Glomerular visceral epithelial cell (primary cell): ENCODE measurements around the gene WDR90.

Experiments used
- DNase-seq: peaks from one replicate; pipeline ENCODE4 v3.0.0-alpha.2; 2016; ENCODE audit errors: extremely low spot score

The WDR90 gene

DNA sequence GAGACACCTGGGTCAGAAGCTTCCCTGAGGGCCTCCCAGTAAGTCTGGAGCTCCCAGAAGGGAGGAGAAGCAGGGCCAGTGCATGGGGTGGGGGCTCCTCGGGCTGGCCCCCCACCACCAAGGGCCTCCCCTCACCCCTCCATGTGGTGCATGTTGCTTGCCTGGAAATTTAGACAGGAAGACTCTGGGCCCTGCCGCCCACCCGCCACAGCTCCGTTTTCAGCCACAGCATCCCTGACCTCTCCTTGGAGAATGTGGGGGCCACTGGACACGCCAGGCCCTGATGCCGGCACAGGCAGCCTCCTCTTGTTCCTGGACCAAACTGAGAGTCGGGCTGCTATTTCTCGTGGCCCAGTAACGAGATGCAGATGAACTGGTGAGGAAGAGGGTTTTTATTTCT is 10.3 kb upstream of the WDR90 start:
- DNase-seq, result no peak

DNA sequence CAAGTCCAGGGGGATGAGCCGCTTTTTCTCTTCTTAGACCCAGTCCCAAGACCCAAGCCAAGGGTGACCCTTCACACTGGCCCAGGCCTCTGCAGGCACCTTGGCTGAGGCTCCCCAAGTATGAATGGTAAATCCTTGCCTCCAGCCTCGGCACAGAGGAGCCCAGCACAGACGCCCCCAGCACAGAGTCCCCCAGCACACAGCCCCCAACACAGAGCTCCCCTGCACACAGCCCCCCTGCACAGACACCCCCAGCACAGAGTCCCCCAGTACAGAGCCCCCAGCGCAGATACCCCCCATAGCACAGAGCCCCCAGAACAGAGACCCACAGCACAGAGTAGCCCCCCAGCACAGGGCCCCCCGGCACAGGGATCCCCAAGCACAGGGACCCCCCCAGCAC is 8.6 kb upstream of the WDR90 start:
- DNase-seq, result no peak

DNA sequence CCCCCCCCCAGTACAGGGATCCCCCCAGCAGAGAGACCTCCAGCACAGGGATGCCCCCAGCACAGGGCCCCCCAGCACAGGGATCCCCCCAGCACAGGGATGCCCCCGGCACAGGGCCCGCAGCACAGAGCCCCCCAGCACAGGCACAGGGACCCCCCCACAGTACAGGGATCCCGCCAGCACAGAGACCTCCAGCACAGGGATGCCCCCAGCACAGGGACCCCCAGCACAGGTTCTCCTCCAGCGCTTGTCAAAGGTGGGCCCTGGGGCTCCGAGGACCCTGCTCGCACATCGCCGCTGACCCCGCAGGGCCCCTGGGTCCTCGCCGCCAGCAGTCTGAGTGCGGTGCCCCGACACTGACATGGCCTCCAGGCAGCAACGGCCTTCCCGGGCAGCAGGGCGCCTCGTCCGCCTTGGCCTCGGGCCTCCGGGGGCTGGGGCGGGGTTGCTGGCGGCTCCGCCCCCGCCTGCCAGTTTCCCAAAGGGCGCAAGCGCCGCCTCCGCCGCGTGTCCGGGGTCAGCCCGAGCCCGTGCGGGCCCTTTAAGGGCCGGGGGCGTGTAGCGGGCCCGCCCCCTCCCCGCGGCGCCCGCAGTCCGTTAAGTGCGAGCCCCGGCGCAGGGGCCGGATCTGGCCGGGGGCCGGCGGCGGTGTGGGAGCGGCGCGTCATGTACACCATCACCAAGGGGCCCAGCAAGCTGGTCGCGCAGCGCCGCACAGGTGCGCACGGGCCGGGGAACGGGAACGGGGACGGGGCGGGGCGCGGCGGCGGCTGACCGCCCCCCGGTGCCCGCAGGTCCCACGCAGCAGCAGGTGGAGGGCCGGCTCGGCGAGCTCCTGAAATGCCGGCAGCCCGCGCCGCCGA is 7.6 kb upstream of the WDR90 start, which contains the start of gene MCRIP2:
MCRIP2 (plus strand) TSS at position 503 of the 863 bp plus-strand sequence; CDS start at position 667, 164 bp downstream.
- DNase-seq, result peak; percentile 75

- DNase-seq, result no peak
Measured at GRCh38 chr16:642189-643049, 6.7 kb upstream of the WDR90 start.

DNA sequence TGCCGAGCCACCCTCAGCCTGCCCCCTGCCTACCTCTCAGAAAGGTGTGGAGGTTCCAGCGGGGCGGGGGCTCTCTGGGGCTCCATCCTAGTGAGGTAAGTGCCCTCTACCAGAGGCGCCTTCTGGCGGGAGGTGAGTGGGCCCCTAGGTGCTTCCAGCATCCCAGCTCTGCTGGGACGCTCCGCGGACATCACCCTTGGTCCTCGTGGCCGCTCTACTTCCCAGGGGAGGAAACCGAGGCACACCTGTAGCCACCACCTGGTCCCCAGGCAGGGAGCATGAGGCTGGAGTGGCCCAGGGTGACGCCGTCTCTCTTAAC is 6.2 kb upstream of the WDR90 start:
- no peak for DNase-seq

DNA sequence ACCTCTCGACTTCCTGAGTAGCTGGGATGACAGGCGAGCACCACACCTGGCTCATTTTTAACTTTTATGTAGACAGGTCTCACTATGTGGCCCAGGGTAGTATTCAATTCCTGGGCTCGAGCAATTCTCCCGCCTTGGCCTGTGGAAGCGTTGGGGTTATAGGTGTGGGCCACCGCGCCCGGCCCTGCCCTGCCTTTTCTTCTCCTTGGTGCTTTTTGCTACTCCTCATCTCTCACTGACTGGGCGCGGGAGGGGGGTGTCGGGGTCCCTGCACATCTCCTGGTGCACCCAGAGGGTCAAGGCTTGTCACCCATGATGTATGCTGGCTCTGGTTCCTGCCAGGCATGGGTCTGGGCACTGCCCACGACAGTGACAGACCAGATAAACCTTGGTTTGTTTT is 4.6 kb upstream of the WDR90 start:
- no peak for DNase-seq

DNA sequence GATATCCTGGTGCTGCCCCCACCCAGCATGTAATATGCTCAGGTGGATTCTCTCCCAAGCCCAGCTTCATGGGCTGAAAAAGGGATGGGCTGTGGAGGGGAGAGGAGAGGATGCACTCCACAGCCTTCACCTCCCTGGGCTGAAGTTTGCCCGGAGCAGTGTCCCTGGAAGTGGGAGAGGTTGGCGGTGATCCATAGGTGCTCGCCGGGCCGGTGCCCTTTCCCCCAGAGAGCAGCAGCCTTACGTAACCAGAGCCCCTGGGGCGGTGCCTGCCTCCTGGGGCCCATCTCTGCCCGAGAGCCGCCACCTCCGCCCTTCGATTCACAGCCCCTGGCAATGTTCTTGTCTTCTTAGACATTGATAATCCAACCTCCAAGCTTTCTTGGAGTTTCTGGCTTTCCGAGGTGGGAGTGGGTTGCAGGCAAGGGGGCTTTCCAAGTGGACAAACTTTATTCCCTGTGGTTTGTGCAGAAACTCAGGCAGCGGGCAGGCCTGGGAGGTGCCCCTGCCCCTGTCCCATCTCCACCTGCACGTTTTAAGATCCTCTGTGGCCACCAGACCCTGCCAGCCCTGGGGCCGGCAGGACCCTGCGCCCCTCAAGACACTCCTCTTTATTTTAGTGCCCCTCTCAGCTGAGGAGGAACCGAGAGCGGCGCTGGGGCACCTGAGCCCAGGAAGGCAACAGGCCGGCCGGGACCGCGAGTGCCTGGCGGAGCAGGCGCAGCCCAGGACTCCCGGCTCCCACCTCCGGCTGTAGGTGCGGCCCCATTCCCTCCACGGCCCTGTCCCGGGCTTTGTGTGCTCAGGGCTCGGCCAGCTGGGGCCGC is 3.1 kb upstream of the WDR90 start:
- no peak for DNase-seq

DNA sequence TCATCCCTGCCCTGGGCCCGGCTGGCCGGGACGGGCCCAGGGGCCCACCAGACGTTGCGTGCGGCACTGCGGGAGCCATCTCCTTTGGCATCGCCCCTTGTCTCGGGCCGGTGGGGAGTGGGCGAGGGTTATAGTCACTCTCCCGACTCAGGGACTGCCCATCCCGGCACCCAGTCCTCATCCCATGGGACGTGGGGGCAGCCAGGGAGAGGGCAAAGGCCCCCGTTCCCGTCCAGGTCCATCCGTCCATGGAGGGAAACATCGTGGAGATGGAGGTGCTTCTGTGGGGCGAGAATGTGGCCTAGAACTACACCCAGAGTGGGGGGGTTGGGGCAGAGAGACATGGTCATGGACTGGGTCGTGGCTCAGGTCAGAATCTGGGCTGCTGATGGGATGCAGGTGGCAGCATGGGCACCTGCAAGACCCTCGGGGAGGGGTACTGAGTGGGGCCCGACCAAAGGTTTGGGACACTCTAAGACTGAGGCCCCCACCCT is 2.4 kb upstream of the WDR90 start:
- DNase-seq, result no peak

GRCh38 chr16:647173-647902 is 1.8 kb upstream of the WDR90 start:
- no peak for DNase-seq

- peak; percentile 53 for DNase-seq
Measured at GRCh38 chr16:648071-648780, 939 bp upstream of the WDR90 start.

DNA sequence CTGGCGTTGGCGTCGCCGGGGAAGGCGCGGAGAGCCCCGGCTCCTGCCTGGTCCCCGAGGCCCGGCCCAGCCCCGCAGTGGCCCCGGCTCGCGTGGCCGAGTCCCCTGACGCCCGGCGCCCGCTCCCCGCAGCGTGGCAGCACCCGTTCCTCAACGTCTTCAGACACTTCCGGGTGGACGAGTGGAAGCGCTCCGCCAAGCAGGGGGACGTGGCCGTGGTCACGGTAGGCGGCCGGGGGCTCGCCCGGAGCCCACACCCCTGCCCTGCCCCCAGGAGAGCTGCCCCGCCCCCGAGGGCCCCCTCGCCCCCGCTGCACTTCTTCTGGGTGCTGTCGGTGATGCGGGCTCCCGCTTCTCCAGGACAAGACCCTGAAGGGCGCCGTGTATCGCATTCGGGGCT is 466 bp downstream of the WDR90 start:
- no peak for DNase-seq

DNA sequence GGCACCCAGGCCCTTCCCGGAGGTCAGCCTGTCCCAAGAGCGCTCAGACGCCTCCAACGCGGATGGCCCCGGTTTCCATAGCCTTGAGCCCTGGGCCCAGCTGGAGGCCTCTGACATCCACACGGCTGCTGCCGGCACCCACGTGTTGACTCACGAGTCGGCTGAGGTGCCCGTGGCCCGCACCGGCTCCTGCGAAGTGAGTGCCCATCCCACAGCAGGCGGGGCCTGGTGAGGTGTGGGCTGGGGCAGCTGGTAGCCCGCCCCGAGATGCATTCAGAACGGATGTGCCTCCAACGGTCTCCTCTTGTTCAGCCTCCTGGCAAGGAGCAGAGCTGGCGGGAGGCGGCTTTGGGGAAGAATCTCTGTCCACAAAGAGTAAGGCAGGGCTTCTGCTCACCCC is 2.7 kb downstream of the WDR90 start:
- DNase-seq, result no peak

DNA sequence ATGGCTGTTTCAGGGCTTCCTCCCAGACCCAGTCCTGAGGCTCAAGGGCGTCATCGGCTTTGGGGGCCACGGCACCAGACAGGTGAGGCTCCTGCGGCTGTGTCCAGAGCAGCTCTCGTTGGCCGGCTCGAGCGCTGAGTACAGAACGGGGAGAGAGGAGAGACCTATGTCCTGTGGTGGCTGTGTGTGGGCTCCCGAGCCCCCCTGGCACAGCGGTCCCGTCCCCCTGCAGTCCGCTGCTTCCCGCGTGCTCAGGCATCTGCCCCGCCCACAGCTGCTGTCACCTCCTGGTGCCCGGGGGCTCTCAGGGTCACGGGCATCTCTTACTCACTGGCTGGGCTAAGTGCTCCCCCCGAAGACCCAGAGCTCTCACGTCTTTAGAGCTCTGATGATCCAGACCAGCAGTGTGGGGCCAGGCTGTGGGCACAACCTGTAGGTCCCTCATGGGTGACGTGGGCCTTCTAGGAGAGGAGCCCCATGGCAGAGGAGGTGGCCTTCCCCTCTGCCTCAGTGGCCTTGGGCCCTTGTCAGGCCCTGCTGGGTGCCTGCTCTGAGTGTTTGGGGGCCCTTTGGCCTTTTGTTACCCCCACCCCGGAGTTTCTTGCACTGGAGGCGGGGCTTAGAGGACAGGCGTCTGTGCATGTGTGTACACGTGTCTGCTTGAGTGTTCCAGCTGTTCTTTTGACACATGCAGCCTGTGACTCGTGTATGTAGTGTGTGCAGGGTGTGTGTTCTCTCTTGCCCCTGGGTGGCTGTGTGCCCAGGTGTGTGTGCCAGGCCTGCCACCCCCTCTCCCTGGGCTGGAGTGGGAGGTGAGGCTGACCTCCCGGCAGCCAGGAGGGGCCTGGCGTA is 3.5 kb downstream of the WDR90 start:
- no peak for DNase-seq

GRCh38 chr16:654034-654433 is 4.9 kb downstream of the WDR90 start:
- DNase-seq, result no peak

GRCh38 chr16:657487-657886 is 8.3 kb downstream of the WDR90 start:
- DNase-seq, result no peak

DNA sequence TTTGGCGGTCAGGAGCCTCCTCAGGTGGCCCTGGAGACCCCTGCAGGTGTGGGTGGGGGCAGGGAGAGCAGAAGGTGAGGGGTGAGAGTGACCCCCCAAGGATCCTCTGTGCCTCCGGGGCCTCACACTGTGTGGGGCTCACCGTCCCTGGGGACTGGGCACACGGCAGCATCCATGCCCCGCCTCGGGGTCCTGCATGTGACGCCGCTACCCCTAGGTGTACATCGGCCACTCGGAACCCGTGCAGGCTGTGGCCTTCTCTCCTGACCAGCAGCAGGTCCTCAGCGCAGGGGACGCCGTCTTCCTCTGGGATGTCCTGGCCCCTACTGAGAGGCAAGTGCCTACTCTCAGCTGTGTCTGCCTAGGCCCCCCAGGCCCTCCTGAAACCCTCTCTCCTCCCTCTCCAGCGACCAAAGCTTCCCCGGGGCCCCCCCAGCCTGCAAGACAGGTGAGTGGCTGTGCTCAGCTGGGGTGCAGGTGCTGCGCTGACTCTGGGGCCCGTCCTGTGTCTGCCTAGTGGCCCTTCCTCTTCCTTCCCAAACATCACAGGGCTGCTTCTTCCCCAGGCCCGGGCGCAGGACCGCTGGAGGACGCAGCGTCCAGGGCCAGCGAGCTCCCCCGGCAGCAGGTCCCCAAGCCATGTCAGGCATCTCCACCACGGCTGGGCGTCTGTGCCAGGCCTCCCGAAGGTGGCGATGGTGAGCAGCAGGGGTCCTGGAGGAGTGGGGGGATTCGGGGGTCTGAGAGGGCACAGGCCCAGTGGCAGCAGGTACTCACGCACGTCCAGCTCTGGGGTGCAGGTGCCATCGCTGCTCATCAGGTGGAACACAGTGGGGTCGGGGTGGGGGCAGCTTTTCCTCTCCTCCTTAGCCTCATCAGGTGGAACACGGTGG is 9.8 kb downstream of the WDR90 start:
- no peak for DNase-seq

GRCh38 chr16:659618-660017 is 10.5 kb downstream of the WDR90 start:
- no peak for DNase-seq

DNA sequence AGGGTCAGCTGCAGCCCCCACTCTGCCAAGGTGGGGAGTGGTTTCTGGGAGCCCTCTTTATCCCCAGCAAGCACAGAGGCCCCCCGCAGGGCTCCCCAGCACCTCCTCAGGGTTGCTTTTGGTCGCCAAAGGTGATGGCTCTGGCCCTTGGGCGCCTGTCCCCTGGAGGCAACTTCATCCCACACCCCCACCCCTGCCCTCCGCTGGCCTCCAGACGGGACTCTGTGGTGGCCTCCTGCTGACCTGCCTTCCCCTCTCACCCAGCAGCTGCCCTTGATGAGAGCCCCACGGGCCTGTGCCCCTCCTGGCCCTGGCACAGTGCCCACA is 10.9 kb downstream of the WDR90 start:
- no peak for DNase-seq
